HG02970 (cell line): ENCODE results near the gene VSTM4.

ENCODE experiments used
- ATAC-seq: cut with Tn5 transposase; IDR thresholded peaks from one replicate; pipeline ENCODE4 v1.9.1; 2021; ENCODE audit warnings: mild to moderate bottlenecking, moderate library complexity, moderate number of reproducible peaks; ENCODE audit not compliant: unreplicated experiment, low FRiP score

Gene VSTM4

DNA sequence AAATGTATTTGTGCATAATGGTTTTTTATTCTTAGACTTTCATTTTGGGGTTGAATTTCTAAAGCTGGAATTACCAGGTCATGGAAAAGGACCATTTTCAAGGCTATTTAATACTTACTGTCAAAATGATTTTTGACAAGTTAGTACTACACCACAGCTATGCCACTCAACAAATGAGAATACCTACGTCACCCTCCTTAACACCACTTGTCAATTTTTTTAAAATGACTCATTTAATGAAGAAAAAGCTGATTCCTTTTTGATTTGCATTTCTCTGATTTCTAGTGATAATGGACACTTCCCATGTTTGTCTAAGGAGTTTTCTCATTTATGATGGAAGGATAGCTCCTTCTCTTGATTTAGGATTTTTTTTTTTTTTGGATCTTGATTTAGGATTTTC lies 63.3 kb downstream of the VSTM4 start:
- ATAC-seq, result no peak

GRCh38 chr10:49050906-49051305 lies 64.4 kb downstream of the VSTM4 start:
- no peak for ATAC-seq

DNA sequence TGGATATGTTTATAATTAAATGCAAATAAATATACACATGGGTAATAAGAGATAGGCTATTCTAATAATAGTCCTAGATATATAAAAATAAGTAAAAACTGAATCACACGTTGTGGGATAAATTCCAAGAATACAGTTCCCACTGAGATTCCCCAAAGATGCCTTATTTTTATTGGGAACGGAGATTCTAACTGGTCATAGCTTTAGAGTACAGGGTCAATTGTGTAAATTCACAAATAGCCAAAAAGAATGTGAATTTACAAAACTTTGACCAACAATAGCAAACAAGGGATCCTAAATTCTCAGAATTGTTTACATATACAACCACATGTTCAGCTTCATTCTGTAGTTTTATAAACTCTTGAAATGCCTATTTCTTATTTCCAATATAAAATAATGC lies 65.0 kb downstream of the VSTM4 start:
- ATAC-seq, result no peak

- no peak for ATAC-seq
Measured at GRCh38 chr10:49049660-49050059, 65.7 kb downstream of the VSTM4 start.

GRCh38 chr10:49047128-49047639 lies 68.1 kb downstream of the VSTM4 start:
- ATAC-seq, result no peak

GRCh38 chr10:49044293-49045193 lies 70.8 kb downstream of the VSTM4 start:
- no peak for ATAC-seq

DNA sequence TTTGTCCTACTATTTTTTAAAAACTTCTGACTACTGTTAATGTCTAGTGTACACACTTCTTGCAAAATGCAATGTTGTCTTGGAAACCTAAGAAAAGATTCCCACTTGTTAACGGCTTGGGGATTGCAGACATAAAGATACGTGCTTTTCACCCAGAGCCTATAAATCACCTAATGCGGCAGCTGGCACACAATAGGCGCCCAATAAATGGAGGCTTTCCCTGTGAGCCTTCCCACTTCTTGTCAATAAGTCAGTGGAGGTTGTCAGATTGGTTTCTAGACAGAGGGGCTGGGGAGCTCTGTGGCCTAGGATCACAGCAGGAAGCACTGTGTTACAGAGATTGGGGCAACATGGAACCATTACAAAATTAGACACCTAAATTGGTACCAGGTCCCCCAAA lies 74.7 kb downstream of the VSTM4 start:
- ATAC-seq, result no peak

DNA sequence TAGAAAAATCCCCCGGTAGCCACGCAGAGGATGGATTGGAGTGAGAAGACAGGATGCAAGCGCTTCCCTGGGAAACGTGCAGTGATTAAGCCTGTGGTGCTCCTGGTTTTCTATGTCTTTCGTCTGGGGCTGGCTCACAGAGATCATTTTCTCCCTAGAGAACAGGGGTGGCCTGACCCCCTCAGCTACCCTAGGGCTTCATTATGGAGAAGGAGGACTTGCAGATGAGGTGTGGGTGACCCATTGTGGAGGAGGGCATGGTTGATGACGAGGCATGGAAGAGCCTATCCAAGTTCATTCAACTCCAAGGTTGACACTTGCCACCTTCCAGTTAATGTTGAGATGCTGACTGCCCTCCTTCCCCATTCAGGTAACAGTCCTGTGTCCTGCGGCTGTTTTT lies 75.9 kb downstream of the VSTM4 start:
- ATAC-seq, result no peak

- no peak for ATAC-seq
Measured at GRCh38 chr10:49038711-49039110, 76.6 kb downstream of the VSTM4 start.

DNA sequence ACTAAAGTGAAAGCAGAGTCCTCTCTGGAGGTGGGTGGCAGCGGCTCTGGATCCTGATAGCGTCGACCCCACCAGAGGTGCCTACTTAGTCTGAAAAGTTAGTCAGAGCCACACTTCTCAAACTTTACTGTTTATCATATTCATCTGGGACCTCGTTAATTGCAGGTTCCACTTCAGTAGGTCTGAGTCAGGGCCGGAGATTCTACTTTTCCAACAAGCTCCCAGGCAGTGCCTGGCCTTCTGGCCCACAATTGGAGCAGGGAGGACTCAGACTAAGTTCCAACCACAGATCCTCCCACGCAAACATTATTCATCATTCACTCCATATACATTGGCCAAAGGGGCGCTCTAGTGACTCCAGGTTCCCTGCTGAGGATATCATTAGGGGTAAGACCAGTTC lies 78.1 kb downstream of the VSTM4 start:
- no peak for ATAC-seq

DNA sequence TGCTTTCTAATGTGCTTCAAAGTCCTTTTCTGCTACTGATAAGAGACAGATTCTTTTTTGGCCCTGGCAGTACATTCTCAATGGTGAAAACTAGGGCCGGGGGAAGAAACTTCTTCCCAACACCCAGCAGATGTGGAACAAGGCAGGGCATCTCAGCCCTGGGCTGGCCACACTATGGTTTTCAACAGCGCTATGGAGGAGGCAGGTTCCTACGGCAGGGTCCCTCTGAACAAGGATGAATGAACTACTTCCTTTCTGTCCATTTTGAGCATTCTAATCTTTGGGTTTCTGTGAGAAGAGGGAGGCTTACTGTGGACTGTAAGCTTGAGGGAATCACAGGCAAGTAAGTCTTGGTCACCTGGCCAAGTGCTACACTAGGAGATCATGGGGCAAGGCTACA lies 78.7 kb downstream of the VSTM4 start:
- ATAC-seq, result no peak

DNA sequence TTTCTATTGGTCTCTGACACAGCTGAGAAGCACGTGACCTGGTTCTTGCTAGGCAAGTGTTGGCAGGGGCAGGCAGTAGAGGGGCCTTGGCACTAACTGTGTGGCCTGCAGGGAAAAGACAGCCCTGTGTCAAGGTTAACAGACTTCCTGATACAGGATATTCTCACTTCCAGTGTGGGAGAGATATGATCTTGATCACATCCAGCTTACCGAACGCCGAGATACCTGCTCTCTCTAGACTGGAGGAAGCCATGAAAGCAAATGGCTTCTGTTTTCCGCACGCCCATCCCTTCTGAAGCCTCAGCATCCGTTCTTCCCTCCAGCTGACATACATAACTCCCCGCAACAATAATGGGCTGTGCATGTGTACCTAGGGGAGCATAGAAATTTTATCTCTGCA lies 79.4 kb downstream of the VSTM4 start:
- no peak for ATAC-seq

DNA sequence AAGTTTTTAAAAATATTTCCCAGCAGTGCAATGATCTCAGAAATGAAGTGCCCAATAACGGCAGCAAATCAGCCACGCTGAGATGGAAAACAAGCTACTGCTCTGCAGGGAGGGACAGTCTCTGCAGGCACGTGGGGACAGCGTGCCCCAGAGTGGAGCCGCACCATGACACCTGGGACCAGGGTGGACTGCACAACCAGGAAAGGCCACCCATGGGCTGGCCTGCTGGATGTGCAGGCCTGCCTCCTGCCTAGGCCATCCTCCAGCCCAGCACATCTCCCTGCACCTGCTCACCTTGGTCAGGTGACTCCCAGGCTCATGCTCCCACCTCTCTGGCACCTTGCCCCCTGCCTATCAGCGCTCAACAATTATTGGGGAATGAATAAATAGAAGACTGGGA lies 80.4 kb downstream of the VSTM4 start:
- ATAC-seq, result no peak

DNA sequence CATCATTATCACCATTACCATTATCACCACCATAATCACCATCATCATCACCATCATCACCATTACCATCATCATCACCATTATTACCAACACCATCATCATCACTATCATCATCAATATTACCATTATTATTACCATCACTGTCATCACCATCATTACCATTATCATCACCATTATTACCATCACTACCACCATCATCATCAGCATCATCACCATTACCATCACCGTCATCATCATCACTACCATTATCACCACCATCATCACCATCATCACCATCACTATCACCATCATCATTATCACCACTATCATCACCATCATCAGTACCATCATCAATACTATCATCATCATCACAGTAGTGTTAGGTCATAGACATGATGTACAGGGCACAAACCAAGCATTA lies 81.4 kb downstream of the VSTM4 start:
- ATAC-seq, result no peak

- ATAC-seq, result no peak
Measured at GRCh38 chr10:49029666-49030065, 85.7 kb downstream of the VSTM4 start.

GRCh38 chr10:49028639-49029038 lies 86.7 kb downstream of the VSTM4 start:
- no peak for ATAC-seq

- ATAC-seq, result no peak
Measured at GRCh38 chr10:49025347-49025983, 89.9 kb downstream of the VSTM4 start.

DNA sequence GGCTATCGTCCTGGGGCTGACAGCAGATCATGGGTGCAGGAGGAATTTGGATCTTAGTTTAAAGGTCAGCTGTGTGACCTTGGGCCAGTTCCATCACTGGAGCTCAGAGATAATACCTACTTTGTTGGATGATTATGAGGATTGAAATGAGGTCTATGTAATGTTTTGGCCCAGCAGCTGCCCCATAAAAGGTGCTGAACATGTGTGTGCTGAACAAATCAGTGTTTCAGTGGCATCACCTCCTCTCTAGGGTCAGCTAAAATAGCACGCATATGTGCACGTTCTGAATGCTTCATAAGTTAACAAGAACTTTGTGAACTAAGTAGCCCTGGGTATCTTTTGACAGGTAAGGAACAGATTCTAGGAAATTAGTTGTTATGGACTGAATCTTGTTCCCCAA lies 90.8 kb downstream of the VSTM4 start:
- no peak for ATAC-seq

DNA sequence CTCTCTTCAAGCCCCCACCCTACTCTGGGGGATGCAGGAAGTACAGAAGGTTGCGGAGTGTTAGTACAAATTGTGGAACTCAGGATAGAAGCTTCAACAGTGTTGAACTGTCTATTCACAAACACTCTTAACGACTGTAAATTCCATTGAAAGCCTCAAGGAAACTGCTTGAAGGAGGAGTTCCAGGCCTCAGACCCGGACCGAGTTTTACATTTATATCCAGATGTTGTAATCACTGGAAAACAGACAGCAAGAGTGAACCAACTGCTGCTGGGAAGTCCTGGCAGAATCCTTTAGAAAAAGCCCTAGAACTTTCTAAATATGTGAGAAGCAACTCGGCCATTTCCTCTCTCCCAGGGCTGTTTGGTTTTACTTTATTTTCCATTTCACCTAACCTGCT lies 91.6 kb downstream of the VSTM4 start:
- ATAC-seq, result no peak

DNA sequence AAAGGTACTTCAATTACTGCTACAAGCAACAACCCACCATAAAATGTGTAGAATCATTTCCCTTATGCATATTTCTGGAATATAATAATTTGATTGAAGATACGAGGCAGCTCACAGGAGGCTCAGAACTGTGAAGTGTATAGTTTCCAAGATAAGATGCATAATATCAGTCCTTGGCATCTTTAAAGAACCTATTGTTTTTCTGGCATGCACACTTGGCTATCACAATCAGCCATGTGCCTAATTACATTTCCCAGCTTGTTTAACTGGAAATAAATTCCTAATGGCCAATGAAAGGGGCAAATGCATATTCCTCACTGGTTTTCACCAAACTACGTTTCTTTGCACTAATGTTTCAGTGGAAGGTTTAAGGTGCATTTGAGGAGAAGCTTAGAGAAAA lies 92.3 kb downstream of the VSTM4 start:
- ATAC-seq, result no peak

GRCh38 chr10:49021685-49022084 lies 93.6 kb downstream of the VSTM4 start:
- no peak for ATAC-seq

DNA sequence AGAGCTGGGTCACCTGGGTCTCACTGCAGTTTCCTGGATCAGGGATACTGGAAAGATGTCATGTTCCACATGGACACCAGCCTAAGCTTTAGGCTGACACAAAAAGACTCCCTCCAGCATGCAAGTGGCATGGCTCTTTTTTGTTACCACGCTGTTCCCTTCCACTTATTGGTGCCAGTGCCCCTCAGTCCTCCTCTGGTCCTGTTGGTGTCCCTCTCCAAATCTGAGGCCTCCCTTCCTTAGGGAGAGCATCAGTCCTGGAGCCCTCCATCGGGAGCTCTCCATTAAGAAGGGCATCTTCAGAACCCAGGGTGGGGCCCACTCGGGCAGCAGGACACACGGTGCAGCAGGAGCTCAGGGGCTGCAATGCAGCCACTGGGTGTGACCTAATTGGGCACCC lies 99.6 kb downstream of the VSTM4 start:
- no peak for ATAC-seq
